GM04504 (cell line): Measurements from ENCODE around the gene KDM5B.
"Not testable (repeated sequence)": the region's sequence is repeated elsewhere in the genome, so short reads cannot be mapped to it uniquely, and the experiment has no call there.

Experiments
- DNase-seq: peaks from one replicate; pipeline ENCODE4 v3.0.0-alpha.2; 2012; ENCODE audit warnings: low read depth

Gene KDM5B

DNA sequence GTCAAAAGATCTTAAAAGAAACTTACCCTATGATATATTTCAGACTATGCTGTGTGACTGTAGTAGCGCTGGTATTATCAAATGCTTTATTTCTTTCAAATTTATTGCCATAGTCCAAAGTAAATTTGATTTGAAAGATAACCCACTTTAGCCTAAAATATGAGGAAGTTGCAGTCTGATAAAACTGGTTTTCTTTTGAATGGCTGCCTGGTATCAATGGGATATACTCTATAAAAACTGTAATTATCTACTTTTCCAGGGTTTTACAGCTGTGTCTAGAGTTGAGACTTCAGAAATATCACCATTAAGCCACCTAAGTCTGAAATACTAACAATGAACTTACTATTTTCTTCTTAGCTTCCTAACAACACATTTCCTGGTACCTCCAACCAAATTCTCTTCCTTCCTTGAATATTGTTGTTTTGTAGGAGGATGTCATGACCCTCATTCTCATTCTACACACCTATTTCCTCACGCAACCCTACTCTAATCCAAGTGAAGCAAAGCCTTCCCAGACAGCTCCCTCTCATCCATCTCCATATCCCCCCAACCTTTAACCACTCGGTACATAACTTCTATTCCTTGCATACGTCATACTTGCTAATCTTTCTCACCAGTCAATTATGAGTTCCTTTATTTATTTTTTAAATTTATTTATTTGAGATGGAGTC lies 17.0 kb downstream of the KDM5B start:
- DNase-seq = no peak

DNA sequence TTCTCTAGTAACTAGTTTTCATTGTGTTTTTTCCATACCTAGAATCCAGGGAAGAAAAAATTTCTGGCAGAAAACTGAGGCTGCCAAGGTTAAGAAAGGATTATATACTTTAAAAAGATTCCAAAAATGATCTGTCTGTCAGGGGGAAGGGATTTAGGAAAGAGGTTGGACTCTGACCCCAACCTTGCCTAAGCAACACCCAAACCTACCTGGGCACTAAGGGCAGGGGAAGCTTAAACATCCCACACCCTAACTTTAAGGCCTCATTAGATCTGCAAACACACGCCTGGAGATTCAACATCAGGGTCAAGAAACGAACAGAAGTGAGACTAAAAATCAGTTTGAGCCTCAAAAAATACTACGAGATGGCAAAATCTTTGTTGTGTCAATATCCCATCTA lies 19.4 kb downstream of the KDM5B start:
- no peak for DNase-seq

DNA sequence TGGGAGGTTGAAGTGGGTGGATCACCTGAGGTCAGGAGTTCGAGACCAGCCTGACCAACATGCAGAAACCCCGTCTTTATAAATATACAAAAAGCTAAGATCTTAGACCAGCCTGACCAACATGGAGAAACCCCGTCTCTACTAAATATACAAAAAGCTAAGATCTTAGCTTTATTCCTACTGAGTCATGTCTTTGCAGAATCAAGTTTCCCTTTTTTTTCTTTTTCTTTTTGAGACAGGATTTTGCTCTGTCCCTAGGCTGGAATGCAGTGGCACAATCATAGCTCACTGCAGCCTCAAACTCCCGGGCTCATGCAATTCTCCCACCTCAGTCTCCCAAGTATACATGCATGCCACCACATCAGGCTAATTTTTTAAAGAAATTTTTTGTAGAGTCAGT lies 21.4 kb downstream of the KDM5B start:
- no peak for DNase-seq

DNA sequence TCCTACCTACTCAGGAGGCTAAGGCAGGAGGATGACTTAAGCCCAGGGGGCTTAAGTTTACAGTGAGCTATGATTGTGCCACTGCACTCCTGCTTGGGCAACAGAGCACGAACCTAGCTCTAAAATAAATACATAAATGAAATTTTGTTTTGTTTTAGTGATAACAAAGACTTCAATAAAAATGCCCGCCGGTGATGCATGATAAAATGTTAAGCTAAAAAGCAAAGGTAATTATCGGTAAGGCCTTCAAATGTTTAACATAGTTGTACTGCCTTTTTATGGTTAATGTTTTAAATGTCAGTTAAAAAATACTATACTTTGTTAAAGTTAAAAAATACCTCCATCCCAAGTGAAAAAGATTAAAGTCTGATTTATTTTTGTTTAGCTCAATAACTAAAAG lies 27.0 kb downstream of the KDM5B start:
- DNase-seq = no peak

DNA sequence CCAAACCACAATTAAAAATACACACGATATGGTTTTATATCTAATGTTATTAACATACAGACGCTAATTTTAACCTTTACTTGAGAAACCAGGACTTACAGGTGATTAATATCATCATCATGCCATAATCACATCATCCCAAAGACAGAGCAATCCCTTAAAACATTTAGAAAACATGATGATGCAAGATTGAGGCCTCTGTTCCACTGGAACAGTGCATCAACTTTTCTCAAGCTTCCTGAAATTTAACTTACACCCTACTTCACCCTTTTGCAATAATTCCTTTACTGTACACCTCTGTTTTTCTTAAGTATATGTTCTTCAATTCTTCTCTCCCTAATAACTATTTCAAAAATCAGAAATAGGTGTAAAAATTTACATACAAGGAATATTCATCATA lies 38.1 kb downstream of the KDM5B start:
- no peak for DNase-seq

DNA sequence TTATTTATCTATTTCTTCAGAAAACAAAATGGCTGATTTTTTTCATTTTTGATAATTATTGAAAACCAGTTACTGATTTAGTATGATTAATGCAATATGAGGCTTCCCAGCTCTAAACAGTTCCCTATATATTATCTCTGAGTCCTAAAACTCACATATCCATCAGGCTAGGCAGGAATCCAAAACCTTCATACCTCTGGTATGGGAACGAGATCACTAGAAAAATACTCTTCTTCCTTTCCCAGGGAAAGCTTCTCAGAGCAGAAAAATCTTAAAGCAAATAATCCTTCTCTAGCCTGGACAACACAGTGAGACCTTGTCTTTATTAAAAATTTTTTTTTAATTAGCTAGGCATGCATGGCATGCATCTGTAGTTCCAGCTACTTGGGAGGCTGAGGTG lies 42.5 kb downstream of the KDM5B start:
- no peak for DNase-seq

DNA sequence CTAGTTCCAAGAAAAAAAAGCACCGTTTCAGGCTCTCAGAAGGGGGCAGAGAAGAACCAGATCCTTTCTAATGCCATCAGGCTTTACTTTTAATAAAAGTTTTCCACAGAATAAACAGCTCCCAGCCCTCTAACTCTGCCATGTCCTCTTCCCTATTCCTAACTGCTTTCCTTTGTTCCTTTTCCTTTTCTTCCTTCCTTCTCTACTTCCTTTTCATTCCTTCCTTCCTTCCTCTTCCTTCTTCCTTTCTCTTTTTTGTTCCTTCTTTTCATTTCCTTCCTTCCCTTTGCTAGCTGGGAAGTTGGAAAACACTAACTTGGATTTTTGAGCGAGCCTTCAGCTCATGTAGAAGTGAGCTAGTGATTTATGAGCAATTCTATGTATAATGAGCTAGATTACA lies 46.2 kb downstream of the KDM5B start:
- DNase-seq = no peak

DNA sequence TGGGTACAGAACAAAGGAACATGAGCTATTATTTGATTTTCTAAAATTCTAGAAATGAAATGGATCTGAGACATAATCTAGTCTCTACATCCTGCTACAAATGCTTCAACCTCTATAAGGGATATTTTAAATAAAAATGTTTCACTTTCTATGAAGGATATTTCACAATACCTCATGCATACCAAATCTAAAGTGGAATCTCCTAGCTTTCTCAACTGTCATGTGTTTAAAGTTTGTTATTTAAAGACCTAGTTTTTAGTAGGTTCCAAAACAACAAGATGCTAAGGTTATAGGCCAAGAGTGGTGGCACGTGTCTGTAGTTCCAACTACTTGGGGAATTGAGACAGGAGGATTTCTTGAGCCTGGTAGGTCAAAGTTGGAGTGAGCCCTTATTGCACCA lies 47.6 kb downstream of the KDM5B start:
- DNase-seq = no peak

DNA sequence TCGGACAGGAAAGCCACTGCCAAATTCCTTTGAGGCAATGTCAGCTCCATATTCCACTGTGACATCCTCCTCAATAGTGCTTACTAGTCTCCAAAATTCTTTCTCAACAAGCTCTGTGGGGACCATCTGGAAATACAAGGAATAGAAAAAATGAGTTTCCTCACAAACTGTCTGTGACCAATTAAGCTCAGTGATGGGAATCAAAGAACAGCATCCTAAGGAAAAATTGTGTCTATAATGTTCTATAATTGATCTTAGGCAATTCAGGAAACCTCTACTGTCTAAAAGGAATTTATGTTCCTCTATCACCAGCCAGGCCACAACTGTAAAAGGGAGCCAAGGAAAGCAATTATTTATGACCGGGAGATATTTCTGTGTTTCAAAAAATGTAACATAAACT lies 51.8 kb downstream of the KDM5B start:
- no peak for DNase-seq

DNA sequence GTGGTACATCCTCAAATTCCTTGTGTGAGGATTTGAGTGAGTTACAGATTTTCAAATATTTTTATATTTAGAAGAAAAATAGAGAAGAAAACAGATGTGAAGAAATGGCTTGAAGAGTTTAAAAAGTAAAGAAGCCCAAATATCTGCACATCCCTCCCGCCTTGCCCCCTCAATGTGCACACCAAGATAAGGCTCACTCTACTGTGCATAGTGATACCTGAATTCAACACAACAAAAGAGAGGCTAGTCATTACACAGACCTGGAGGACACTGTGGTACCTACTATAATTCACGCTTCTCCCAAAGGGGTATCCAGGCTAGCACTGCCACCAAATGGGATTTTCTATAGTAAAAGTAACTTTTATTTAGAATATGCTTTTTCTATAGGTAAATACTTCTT lies 53.9 kb downstream of the KDM5B start:
- DNase-seq = no peak

DNA sequence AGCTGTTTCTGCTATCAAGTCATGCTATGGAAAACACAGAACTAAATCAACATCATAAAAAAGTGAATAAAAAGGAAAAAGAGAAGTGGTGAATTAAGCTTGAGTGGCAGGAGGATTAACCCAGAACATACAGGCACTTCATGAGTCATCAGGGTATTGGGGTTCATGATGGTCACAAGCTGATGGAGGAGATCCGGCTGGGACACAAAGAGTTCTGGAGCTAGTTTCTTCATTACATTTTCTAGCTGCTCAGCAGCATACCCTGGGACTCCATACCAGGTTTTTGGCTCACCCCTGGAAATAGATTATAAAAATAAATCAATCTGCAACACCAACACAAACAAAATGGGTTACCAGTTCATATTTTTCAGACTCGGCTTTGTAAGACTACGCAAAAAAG lies 55.4 kb downstream of the KDM5B start:
- no peak for DNase-seq

DNA sequence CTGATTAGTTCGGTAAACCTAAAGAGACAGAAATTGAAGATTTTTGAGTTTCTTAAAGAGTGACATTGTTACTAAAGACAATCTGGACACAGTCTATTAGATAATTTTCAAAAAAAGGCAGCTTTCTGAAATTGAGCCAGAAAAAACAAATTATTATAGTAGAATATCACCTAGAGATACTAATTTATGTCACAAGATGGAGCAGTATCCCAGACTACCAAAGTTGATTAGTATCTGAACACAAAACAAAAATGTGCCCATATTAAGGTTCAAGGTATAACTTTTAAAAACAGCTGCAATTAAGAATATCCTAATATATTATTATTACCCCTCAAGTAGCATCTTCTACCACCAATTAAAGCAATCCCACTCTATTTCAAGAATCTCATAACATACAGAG lies 57.5 kb downstream of the KDM5B start:
- no peak for DNase-seq

DNA sequence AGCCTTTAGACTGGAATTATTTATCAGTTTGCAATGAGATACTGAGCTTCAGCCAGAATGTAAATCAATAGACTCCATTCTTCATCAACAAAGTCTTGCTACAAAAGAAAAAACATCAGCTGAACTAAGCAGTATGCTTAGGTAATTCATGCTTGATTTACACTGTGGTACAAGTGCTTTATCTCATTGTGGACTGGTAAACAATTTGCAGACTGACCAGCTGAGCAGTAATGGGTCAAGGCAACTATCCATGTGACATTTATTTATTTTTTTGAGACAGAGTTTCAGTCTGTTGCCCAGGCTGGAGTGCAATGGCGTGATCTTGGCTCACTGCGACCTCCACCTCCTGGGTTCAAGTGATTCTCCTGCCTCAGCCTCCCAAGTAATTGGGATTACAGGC lies 58.2 kb downstream of the KDM5B start:
- DNase-seq = no peak

DNA sequence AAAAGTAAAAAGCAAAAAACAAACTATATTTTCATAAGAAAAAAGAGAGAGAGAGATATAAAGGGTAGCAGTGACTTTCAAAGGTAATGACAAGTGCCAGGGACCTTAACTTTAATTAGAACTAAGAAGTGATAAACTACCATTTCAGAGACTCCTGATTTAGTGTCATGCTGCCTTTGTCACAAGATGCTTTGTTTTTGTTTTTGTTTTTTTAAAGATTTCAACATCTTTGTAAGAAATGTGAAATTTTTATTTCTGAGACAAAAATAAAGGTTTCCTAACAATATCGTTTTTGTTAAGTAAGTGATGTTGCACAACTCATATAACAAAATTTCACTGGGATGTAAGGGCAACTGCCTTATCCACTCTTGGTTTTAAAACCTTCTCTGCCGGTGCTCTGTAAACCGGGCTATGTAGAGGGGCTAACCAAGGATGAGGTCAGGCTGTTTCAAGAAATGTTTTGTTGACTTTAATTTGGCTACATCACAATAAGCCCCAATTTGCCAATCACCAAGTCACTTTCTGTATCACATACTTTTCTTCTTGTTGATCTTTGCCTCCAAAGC lies 62.8 kb downstream of the KDM5B start:
- no peak for DNase-seq

DNA sequence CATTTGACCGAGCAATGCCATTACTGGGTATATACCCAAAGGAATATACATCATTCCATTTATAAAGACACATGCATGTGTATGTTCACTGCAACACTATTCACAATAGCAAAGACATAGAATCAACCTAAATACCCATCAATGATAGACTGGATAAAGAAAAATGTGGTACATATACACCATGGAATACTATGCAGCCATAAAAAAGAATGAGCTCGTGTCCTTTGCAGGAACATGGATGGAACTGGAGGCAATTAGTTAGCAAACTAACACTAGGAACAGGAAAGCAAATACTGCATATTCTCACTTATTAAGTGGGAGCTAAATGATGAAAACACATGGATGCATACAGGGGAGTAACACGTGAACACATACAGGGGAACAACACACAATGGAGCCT lies 63.5 kb downstream of the KDM5B start:
- DNase-seq = not testable (repeated sequence)

DNA sequence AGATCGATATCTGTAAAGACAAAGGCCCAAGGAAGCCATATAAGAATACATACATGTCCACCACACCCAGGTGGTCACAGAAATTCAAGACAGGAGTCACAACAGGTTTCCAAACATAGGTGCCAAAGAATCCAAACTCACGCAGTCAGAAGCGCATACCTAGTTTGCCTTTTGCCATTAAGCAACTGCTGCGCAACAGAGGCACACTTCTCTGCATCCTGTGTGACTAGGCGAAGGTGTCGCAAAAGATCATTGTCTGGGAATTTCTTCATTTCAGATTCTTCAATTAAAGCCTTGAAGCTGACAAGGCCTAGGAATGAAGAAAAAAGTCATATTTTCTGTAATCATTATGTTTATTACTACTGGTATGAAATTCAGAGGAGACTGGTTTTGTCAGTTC lies 65.7 kb downstream of the KDM5B start:
- no peak for DNase-seq

DNA sequence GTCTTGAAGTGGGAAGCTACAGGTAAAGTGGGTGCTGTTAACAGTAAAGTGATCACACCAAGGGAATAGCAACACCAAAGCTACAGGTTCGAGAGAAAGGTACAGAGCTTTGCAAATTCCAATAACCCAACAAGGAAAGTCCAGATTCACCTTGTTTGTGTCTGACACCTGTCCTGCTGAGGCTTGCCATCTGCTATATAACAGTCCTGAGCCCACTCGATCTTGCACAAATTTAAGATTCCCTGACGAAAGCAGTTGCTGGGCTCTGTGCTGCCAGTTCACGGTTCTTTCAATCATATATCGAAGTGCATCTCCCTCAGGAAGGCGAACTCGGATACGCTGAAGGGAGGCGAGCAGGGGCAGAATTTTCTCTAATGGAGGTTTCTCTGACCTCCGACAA lies 75.0 kb downstream of the KDM5B start:
- DNase-seq = no peak

DNA sequence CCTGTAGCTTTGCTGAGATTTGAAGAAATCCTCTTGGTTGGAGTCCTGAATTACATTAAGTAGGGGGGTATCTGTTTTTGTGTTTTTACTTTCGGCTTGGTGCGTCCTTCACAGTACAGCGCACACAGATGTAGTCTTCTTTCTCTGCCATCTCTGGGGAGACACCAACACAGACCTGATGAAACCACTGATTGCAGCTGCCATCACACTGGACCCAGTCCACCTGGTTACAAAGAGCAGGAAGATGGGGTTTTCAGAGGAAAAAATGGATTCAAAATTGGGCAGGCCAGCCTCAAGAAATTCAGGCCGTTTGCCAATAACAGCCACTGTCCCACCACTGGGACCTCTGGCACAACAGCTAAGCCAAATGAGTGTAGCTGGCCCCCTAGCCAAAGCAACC lies 79.3 kb downstream of the KDM5B start:
- DNase-seq = no peak

DNA sequence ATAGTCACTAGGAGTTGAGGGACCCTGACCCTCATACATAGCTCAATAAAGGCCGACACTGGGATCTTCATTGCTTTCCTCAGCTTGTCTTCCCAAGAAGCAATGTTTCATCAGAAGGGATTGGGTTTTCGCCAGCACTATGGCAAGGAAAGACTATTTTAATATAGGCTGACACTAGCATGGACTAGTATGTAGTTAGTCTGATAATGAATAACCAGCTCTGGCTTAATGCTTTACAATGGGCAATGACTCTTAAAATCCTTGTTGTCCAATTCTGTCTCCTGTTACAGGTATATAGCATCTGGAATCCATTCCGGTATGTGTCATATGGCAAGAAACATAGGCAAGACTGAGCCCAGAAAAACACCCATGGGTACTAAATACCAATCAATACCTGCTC lies 82.7 kb downstream of the KDM5B start:
- no peak for DNase-seq

DNA sequence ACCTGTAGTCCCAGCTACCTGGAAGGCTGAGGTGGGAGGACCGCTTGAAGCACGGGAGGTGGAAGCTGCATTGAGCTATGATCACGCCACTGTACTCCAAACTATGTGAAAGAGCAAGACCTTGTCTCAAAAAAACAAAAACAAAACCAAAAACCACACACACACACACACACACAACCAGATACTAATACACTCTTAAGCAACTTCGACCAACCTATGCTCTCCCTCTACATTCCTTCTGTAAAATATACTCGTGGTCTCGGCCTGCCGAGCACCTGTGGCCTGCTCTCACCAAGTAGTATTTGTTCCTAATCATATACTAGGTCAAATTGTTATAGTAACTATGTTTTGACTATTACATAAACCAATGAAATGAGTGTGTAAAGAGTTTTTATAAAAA lies 84.5 kb downstream of the KDM5B start:
- no peak for DNase-seq

DNA sequence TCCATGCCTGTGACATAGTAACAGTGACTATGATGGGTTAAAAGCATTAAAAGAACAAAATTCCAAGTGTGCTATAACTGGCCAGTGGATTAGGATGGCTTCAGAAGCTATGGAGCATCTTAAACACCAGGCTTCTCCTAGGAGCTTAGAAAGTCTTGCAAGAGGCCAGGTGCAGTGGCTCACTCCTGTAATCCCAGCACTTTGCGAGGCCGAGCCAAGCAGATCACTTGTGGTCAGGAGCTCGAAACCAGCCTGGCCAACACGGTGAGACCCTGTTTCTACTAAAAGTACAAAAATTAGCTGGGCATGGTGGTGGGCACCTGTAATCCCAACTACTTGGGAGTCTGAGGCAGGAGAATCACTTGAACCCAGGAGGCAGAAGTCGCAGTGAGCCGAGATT lies 85.2 kb downstream of the KDM5B start:
- DNase-seq = not testable (repeated sequence)

DNA sequence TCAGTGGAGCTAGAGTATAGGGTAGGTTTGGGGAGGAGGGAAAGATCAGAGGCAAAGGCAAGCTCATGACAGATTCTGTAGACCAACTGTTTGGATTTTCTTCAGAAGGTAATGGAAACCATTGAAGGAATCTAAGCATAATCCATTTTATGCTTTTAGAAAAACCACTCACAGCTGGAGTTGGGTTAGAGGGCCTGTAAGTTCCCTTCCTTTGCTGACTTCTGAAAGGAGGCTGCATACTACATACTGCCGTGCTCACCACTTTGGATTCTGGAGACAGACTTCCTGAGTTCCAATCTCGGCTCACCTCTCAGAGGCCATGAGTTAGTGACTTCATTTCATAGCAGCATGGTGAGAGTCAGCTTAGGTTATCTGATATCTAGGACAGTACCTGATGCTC lies 91.6 kb downstream of the KDM5B start:
- DNase-seq = no peak

DNA sequence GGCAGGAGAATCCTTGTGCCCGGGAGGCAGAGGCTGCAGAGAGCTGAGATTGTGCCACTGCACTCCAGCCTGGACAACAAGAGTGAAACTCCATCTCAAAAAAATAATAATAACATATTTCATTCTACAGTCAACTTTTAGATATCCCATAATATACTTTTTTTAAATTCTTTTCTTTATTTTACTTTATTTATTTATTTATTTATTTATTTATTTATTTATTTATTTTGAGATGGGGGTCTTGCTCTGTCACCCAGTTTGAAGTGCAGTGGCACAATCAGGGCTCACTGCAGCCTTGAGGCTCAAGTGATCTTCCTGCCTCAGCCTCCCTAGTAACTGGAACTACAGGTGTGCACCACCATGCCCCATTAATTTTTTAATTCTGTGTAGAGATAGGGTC lies 94.0 kb downstream of the KDM5B start:
- DNase-seq = not testable (repeated sequence)

DNA sequence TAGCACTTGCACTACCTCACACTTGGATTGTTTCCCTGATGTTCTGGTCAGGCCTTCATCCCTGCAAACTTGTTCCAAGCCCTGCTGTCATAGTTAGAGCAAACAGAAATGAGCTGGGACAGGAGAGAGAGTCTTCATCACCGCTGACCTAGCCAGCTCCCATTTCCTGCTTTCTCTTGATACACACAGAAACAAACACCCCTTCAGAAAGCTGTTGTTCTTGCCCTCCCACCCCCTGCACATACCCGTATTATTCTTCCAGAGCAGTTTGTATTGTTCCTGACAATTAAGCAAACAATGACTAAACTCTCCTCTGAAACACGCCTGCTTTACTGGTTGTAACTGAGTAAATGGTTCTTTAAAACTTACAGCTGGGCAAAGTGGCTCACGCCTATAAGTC lies 95.1 kb downstream of the KDM5B start:
- no peak for DNase-seq
